Measurements from ENCODE around the gene DAPK1. TPM values are rescaled to one million over a fixed set of nuclear protein-coding genes. Genes with fewer than 3 reads are reported as not detected.

DAPK1 gene
- total RNA-seq, 1 donor from 2014 or later, result 168 TPM

GRCh38 chr9:87533271-87533670 is 35.6 kb downstream of the DAPK1 start:
- Histone ChIP-seq H3K27ac (no peak overlapping the region), H3K9me3 (no peaks in the 10 kb centered on the region), H3K27me3 (no peaks in the 10 kb centered on the region), H3K4me3 (no peak overlapping the region), H3K4me1 (peaks cover 19% of the 10 kb centered on the region), H3K36me3 (no peaks in the 10 kb centered on the region)
- ATAC-seq, result no peak
- TF ChIP-seq CTCF (IDR thresholded peaks at IDR 0.05), result no peak
- intact Hi-C loops (cut with DNase I), result no loop called here
- DNase-seq, result no peak

GRCh38 chr9:87534036-87534435 is 36.4 kb downstream of the DAPK1 start:
- no peaks in the 10 kb centered on the region for H3K27me3 ChIP-seq
- H3K27ac ChIP-seq, result no peak overlapping the region
- DNase-seq, result no peak
- TF ChIP-seq CTCF (IDR thresholded peaks at IDR 0.05), result no peak
- no peak overlapping the region for H3K4me3 ChIP-seq
- peaks cover 19% of the 10 kb centered on the region for H3K4me1 ChIP-seq
- H3K36me3 ChIP-seq, result no peaks in the 10 kb centered on the region
- intact Hi-C loops (cut with DNase I), result no loop called here
- ATAC-seq, result no peak
- no peaks in the 10 kb centered on the region for H3K9me3 ChIP-seq

GRCh38 chr9:87534957-87535356 is 37.3 kb downstream of the DAPK1 start:
- H3K4me3 ChIP-seq, result no peak overlapping the region
- intact Hi-C loops (cut with DNase I), result no loop called here

GRCh38 chr9:87535817-87536539 is 38.3 kb downstream of the DAPK1 start:
- Histone ChIP-seq H3K27ac (no peak overlapping the region), H3K9me3 (no peaks in the 10 kb centered on the region), H3K4me1 (peaks cover 5% of the 10 kb centered on the region), H3K36me3 (peaks cover 7% of the 10 kb centered on the region), H3K4me3 (no peak overlapping the region), H3K27me3 (no peaks in the 10 kb centered on the region)
- TF ChIP-seq CTCF (IDR thresholded peaks at IDR 0.05), result no peak
- ATAC-seq (no peak), DNase-seq (no peak)
- intact Hi-C loops (cut with DNase I), result no loop called here

More at GRCh38 chr9:87534957-87535356, 37.3 kb downstream of the DAPK1 start:
- DNase-seq (no peak), ATAC-seq (no peak)
- no peaks in the 10 kb centered on the region for H3K27me3 ChIP-seq
- no peaks in the 10 kb centered on the region for H3K36me3 ChIP-seq
- TF ChIP-seq CTCF (IDR thresholded peaks at IDR 0.05), result no peak
- no peak overlapping the region for H3K27ac ChIP-seq
- no peaks in the 10 kb centered on the region for H3K9me3 ChIP-seq
- peaks cover 13% of the 10 kb centered on the region for H3K4me1 ChIP-seq

GRCh38 chr9:87537625-87538024 is 40.0 kb downstream of the DAPK1 start:
- DNase-seq, result no peak
- intact Hi-C loops (cut with DNase I), result no loop called here
- TF ChIP-seq CTCF (IDR thresholded peaks at IDR 0.05), result no peak

More at GRCh38 chr9:87537625-87538024, 40.0 kb downstream of the DAPK1 start:
- no peak for ATAC-seq
- Histone ChIP-seq H3K36me3 (peaks cover 20% of the 10 kb centered on the region), H3K27ac (no peak overlapping the region), H3K4me3 (no peak overlapping the region), H3K9me3 (no peaks in the 10 kb centered on the region), H3K27me3 (no peaks in the 10 kb centered on the region), H3K4me1 (no peaks in the 10 kb centered on the region)

All from upper lobe of right lung (tissue), 1 donor.